NT2/D1 (cell line): Measurements from ENCODE around the gene NFATC2IP.
A peak's percentile ranks its signal among the peaks of the same experiment; 100 is the strongest.
"Not testable (repeated sequence)": the region's sequence is repeated elsewhere in the genome, so short reads cannot be mapped to it uniquely, and the experiment has no call there.

Experiments used
- DNase-seq: peaks from one replicate; pipeline ENCODE4 v3.0.0-alpha.2; 2011; ENCODE audit warnings: low read depth, low spot score
- H3K27me3 ChIP-seq: 2 replicates; pipeline ENCODE4 v1.6.0; 2011; ENCODE audit warnings: mild to moderate bottlenecking; ENCODE audit not compliant: insufficient read length, insufficient read depth
- H3K36me3 ChIP-seq: 2 replicates; pipeline ENCODE4 v1.6.1; 2011; ENCODE audit warnings: mild to moderate bottlenecking, low read length, mixed read lengths; ENCODE audit not compliant: insufficient read depth, insufficient read length
- H3K4me1 ChIP-seq: 2 replicates; pipeline ENCODE4 v1.5.1; 2011; ENCODE audit not compliant: insufficient read depth, insufficient read length
- H3K4me3 ChIP-seq: 2 replicates; pipeline ENCODE4 v1.5.1; 2011; ENCODE audit warnings: low read depth; ENCODE audit not compliant: insufficient read length
- H3K9ac ChIP-seq: 2 replicates; pipeline ENCODE4 v1.6.0; 2011; ENCODE audit warnings: low read depth; ENCODE audit not compliant: insufficient read length
- H3K9me3 ChIP-seq: 2 replicates; pipeline ENCODE4 v1.5.1; 2011; ENCODE audit warnings: mild to moderate bottlenecking, low read length; ENCODE audit not compliant: insufficient read depth
- SUZ12 ChIP-seq: IDR thresholded peaks from 2 replicates; pipeline ENCODE4 v1.6.1; 2011; ENCODE audit not compliant: insufficient read length, insufficient read depth; ENCODE audit errors: extremely low read depth
- YY1 ChIP-seq: IDR thresholded peaks from 2 replicates; pipeline ENCODE4 v1.6.1; 2011; ENCODE audit not compliant: insufficient read length, insufficient read depth
- ZNF274 ChIP-seq: IDR thresholded peaks from 2 replicates; pipeline ENCODE4 v1.6.1; 2011; ENCODE audit warnings: mild to moderate bottlenecking, low read depth, low read length

NFATC2IP gene

GRCh38 chr16:28936784-28937155, 14.0 kb upstream of the NFATC2IP start:
- no peak for DNase-seq
- Histone ChIP-seq H3K36me3 (no peaks in the 10 kb centered on the region), H3K4me1 (peaks cover 6% of the 10 kb centered on the region), H3K4me3 (no peak overlapping the region), H3K9ac (no peak overlapping the region), H3K9me3 (no peaks in the 10 kb centered on the region), H3K27me3 (no peaks in the 10 kb centered on the region)
- TF ChIP-seq YY1 (no peak), ZNF274 (no peak), SUZ12 (no peak)

GRCh38 chr16:28937222-28937876, 13.4 kb upstream of the NFATC2IP start:
- H3K4me1 ChIP-seq = peaks cover 6% of the 10 kb centered on the region
- no peak overlapping the region for H3K9ac ChIP-seq

GRCh38 chr16:28938721-28939120, 12.0 kb upstream of the NFATC2IP start:
- peaks cover 4% of the 10 kb centered on the region for H3K4me1 ChIP-seq
- no peak for TF ChIP-seq ZNF274
- no peak for TF ChIP-seq SUZ12
- no peak for TF ChIP-seq YY1
- H3K9me3 ChIP-seq = no peaks in the 10 kb centered on the region
- H3K27me3 ChIP-seq = no peaks in the 10 kb centered on the region
- no peak for DNase-seq
- no peak overlapping the region for H3K9ac ChIP-seq
- no peak overlapping the region for H3K4me3 ChIP-seq
- H3K36me3 ChIP-seq = no peaks in the 10 kb centered on the region

More at GRCh38 chr16:28937222-28937876, 13.4 kb upstream of the NFATC2IP start:
- no peaks in the 10 kb centered on the region for H3K36me3 ChIP-seq
- no peak for DNase-seq
- TF ChIP-seq SUZ12 (no peak), YY1 (no peak), ZNF274 (no peak)
- no peak overlapping the region for H3K4me3 ChIP-seq
- no peaks in the 10 kb centered on the region for H3K27me3 ChIP-seq
- no peaks in the 10 kb centered on the region for H3K9me3 ChIP-seq

GRCh38 chr16:28939825-28940224, 10.9 kb upstream of the NFATC2IP start:
- H3K9me3 ChIP-seq, H3K4me1 ChIP-seq, H3K36me3 ChIP-seq, H3K9ac ChIP-seq, H3K27me3 ChIP-seq, H3K4me3 ChIP-seq, DNase-seq: not testable (repeated sequence)

- H3K9ac ChIP-seq = no peak overlapping the region
- no peak for DNase-seq
- H3K27me3 ChIP-seq = no peaks in the 10 kb centered on the region
- no peak for TF ChIP-seq ZNF274
- no peak for TF ChIP-seq SUZ12
- no peak for TF ChIP-seq YY1
- peaks cover 3% of the 10 kb centered on the region for H3K4me1 ChIP-seq
- no peaks in the 10 kb centered on the region for H3K36me3 ChIP-seq
- H3K9me3 ChIP-seq = no peaks in the 10 kb centered on the region
- H3K4me3 ChIP-seq = no peak overlapping the region
Measured at GRCh38 chr16:28943281-28943680, 7.5 kb upstream of the NFATC2IP start.

- Histone ChIP-seq H3K4me1 (peaks cover 3% of the 10 kb centered on the region), H3K4me3 (no peak overlapping the region), H3K27me3 (no peaks in the 10 kb centered on the region), H3K36me3 (no peaks in the 10 kb centered on the region), H3K9ac (no peak overlapping the region), H3K9me3 (no peaks in the 10 kb centered on the region)
- DNase-seq = no peak
- TF ChIP-seq SUZ12 (no peak), ZNF274 (no peak), YY1 (no peak)
Measured at GRCh38 chr16:28946681-28947080, 4.1 kb upstream of the NFATC2IP start.

GRCh38 chr16:28951410-28951943, 740 bp downstream of the NFATC2IP start:
- H3K9ac ChIP-seq = peak overlapping the region; percentile 99
- H3K4me3 ChIP-seq = peak overlapping the region; percentile 71
- no peaks in the 10 kb centered on the region for H3K9me3 ChIP-seq
- H3K4me1 ChIP-seq = no peaks in the 10 kb centered on the region
- TF ChIP-seq ZNF274 (no peak), SUZ12 (no peak), YY1 (no peak)
- H3K27me3 ChIP-seq = no peaks in the 10 kb centered on the region
- DNase-seq = no peak
- peaks cover 47% of the 10 kb centered on the region for H3K36me3 ChIP-seq

- Histone ChIP-seq H3K9ac (no peak overlapping the region), H3K4me1 (peaks cover 2% of the 10 kb centered on the region), H3K9me3 (no peaks in the 10 kb centered on the region), H3K36me3 (peaks cover 93% of the 10 kb centered on the region), H3K4me3 (no peak overlapping the region), H3K27me3 (no peaks in the 10 kb centered on the region)
- TF ChIP-seq SUZ12 (no peak), YY1 (no peak), ZNF274 (no peak)
- DNase-seq = no peak
Measured at GRCh38 chr16:28958216-28958615, 7.5 kb downstream of the NFATC2IP start.
